GM21619 (cell line): ENCODE data around the gene NHEJ1.
A peak's percentile ranks its signal among the peaks of the same experiment; 100 is the strongest.

Experiments used
- ATAC-seq: cut with Tn5 transposase; IDR thresholded peaks from one replicate; pipeline ENCODE4 v1.9.1; 2021; ENCODE audit not compliant: unreplicated experiment

Gene NHEJ1

DNA sequence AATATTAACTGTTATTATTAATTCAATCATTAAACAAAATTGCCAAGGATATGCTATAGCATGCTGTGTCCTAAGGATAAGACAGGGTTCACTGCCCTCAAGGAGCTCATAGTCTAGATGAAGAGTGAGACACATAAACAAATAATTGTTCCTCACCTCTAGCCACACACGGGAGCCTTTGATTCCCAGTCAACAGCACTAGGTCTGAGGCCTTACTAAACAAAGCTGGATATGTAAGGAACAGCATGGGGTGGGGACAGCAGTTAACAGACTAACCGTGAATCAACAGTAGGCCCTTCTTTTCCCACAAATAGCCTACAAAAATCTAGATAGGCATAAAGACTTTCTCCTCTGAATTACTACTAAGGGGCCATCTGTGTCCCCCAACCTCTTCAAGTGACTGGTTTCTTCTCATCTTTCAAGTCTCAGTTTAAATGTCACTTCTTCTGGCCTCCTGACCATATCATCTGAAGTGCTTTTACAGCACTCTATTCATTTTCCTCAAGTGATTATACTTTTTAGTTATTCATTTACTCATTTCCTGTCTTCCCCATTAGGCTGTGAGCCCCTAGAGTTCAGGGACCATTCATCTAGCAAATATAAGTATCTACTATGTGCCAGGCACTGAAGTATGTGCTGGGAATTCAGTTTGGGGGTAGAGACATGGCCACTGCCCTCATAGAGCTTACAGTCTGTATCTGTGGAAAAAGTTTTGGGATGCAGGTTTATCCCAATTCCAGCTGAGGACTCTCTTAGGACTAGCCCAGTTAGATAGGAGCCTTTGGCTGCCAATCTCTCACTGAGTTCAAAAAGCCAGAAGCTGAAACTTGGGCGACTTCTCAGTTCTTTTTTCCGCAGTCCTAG, 69.9 kb downstream of the NHEJ1 start:
- no peak for ATAC-seq

- ATAC-seq = no peak
These were observed 71.3 kb downstream of the NHEJ1 start for GRCh38 chr2:219089330-219089729.

GRCh38 chr2:219087848-219088247, 72.8 kb downstream of the NHEJ1 start:
- ATAC-seq = no peak

DNA sequence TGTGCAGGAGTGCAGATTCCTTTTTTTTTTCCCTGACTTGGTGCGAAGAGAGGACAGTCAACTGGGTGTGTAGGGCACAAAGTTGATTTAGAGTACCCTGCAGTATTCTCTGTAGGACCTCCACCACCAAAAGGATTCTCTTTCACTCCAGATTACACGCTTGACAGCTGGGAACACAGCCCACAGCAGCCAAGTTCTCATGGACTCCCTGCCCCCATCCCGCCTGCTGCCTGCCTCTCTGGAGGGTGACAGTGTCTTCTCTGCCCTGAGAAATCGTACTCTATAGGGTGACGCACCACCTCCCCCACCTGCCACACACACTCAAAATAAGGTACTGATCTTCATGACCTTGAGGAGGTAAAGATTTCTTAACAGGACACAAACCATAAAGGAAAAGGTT, 73.3 kb downstream of the NHEJ1 start:
- no peak for ATAC-seq

DNA sequence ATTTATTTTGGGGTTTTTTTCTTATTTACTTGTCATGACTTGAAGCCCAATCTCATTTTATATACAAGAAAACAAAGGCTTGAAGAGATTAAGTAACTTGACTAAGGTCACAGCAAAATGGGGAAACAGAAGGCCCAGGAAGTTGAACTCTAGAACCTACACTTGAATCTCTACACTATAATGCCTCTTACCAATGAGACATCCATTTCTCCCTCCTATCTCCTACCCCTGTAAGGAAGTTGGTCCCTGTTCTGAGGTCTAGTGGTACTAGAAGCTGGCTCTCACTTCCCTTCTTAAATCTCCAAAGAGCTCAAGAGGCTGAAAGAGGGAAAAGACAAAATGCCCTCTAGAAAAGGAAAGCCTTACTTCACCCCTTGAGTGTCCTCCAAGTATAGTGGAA, 74.4 kb downstream of the NHEJ1 start:
- no peak for ATAC-seq

- no peak for ATAC-seq
These were observed 75.8 kb downstream of the NHEJ1 start for GRCh38 chr2:219084791-219085190.

DNA sequence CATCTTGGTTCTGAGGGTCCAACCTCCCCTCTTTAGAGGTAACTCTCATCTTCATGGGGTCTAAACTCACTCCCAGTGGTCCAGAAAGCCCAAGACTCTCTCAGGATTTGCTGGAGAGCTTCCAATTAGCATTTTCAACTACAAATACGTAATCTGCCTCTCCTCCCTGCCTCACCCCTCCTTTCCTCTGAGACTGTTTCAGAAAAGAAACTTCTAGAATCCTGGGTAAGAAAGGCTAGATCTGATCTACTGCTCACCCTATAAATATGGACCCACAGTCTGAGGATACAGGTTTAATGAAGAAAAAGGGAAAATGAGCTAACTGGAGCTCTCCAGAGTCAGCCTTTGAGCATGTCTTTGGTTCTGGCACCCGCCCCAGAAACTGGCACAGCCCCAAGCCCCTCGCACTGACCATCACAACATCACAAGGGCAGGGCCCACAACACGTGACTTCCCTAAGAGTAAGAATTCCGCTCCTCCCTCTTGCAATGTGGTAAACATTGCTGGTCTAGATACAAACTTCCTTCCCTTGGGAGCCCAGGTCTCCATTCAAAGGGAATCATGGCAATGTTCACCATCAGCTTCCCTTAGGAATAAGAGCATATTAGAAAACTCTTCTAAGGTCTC, 78.2 kb downstream of the NHEJ1 start:
- ATAC-seq = no peak

DNA sequence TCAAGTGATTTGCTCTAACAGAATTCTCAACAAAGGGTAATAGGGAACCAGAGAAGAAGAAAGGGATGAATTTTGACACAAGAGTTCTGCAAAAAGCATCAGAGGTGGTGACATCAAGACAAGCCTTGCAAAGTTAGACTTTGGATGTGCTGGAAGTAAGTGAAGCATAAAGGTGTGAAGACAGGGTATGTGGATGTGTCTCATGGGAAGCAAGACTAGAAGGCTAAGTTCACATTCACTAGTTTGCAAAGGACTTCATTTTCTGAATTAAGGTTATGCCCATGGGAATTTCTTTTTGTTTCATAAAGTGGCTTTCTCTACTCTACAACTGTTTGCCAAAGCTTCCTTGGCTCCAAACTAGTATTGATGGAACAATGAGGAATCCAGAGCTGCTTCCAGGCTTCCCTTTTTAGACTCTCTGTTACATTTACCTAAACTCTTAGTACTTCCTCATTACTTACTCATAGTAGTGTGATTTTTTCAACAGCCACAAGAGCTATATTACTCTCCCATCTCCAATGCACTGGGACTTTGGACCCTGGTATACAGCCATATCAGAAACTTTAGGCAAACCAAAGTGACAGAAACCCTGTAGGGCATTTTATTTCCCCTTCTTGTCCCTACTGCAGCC, 78.8 kb downstream of the NHEJ1 start:
- peak; percentile 48 for ATAC-seq

DNA sequence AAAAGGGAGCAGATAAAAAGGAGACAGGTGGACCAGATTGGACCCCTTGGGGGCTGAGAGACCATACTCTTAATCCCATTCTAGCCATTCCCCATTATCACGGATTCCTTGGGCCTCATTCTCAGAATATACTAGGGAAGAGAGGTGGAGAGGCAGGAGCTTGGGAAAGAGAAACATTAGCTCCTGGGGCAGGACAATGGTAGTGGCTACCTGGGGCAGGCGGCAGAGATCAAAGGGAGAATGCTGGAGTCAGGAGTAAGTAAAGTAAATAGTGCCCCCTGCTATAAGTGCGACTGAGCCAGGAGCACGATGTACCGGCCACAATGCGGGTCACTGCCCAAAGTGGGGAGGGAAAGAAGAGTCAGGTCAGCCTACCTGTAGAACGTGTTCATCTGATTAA, 79.5 kb downstream of the NHEJ1 start:
- no peak for ATAC-seq

- ATAC-seq = no peak
These were observed 81.2 kb downstream of the NHEJ1 start for GRCh38 chr2:219079417-219079816.

DNA sequence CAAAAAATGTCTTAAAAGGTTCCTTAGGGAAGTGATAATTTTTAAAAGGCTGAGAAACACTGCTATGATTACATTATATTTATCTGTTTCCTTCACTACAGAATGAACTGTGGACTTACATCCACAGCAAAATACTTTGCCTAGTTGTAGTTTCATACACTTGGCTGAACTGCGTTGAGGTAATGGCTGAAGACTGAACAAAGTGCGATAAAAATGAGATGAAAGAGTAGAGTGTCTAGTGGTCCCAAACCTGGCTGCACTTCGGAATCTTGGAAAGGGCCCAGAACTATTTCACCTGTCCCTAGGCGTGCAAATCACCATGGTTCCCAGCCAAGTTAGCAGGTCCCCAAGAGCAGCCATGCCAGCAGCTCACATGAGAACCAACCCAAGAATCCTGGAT, 81.7 kb downstream of the NHEJ1 start:
- ATAC-seq = no peak

GRCh38 chr2:219078126-219078525, 82.5 kb downstream of the NHEJ1 start:
- no peak for ATAC-seq

- ATAC-seq = no peak
These were observed 84.4 kb downstream of the NHEJ1 start for GRCh38 chr2:219076253-219076652.

- no peak for ATAC-seq
These were observed 87.0 kb downstream of the NHEJ1 start for GRCh38 chr2:219073413-219074129.

GRCh38 chr2:219072741-219073250, 87.8 kb downstream of the NHEJ1 start:
- ATAC-seq = no peak

DNA sequence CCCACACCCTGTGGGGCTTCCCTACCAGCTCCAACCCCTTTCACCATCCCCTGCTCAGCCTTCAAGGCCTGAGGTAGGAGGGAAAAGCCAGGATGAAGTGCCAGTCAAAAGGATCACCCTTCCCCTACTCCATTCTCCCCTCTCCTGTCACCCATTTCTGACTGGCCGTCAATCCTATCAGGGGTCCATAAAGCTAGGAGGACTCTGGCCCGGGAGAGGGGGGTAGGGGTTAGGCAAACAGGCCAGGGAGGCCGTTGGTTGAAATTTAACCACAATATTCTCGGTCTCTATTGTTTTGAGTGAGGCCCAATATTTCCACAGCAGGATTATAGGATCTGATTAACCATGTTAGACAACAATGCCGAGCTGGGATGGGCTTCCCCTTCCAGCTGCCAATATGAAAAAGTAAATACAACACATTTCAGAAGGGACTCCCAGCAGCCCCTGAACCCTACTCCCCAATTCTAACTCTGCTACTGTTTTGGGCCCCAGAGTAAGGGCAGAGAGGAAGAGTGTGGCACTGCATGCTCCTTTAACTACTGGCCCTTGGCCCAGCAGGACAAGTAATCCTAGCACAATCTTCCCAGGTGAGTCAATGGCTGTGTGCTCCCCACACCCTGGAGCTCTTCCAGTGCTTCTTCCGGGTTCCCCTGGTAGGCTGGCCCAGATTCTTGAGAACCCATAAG, 89.3 kb downstream of the NHEJ1 start:
- no peak for ATAC-seq

GRCh38 chr2:219065484-219065883, 95.1 kb downstream of the NHEJ1 start:
- no peak for ATAC-seq

GRCh38 chr2:219062081-219062480, 98.5 kb downstream of the NHEJ1 start:
- no peak for ATAC-seq

GRCh38 chr2:219060821-219061791, 99.5 kb downstream of the NHEJ1 start, which contains the start of gene IHH:
IHH (minus strand) TSS chr2:219060921; CDS start chr2:219060467, 454 bp downstream.
- ATAC-seq = no peak
